ENCODE results near the gene EVX2. TPM values are rescaled to one million over a fixed set of nuclear protein-coding genes. Genes with fewer than 3 reads are reported as not detected.

The EVX2 gene
- total and polyA plus RNA-seq, 8 donors, result not detected

- intact Hi-C loops (cut with DNase I), result loop anchor here in 1 of 2 donors (10.0 kb wide), 1 partner anchor 717 kb away; no protein-coding TSS in a partner anchor
- peaks cover 0 to 27% of the 10 kb centered on the region in 2 donors for H3K4me1 ChIP-seq
- no peak overlapping the region for H3K27ac ChIP-seq
- no peak overlapping the region for H3K4me3 ChIP-seq
- no peak for TF ChIP-seq CTCF (IDR thresholded peaks at IDR 0.05)
- no peak for ATAC-seq
- no peaks in the 10 kb centered on the region for H3K36me3 ChIP-seq
- peaks cover 97 to 100% of the 10 kb centered on the region in 2 donors for H3K27me3 ChIP-seq
- H3K9me3 ChIP-seq, result no peaks in the 10 kb centered on the region
- no peak for DNase-seq
These were observed 2.4 kb downstream of the EVX2 start for GRCh38 chr2:176081376-176081836.

- H3K4me1 ChIP-seq, result peaks cover 0 to 21% of the 10 kb centered on the region in 2 donors
- DNase-seq, result no peak
- H3K27ac ChIP-seq, result no peak overlapping the region
- H3K36me3 ChIP-seq, result no peaks in the 10 kb centered on the region
- TF ChIP-seq CTCF (IDR thresholded peaks at IDR 0.05), result no peak
- no peaks in the 10 kb centered on the region for H3K9me3 ChIP-seq
- H3K4me3 ChIP-seq, result no peak overlapping the region
- intact Hi-C loops (cut with DNase I), result loop anchor here in 1 of 2 donors (10.0 kb wide), 1 partner anchor 716 kb away; no protein-coding TSS in a partner anchor
- H3K27me3 ChIP-seq, result peaks cover 97 to 100% of the 10 kb centered on the region in 2 donors
- ATAC-seq, result no peak
These were observed 3.0 kb downstream of the EVX2 start for GRCh38 chr2:176080540-176081375.

- intact Hi-C loops (cut with DNase I), result loop anchor here in 1 of 2 donors (10.0 kb wide), 1 partner anchor 715 kb away; no protein-coding TSS in a partner anchor
- Histone ChIP-seq H3K4me3 (no peak overlapping the region), H3K27ac (no peak overlapping the region), H3K4me1 (peaks cover 0 to 19% of the 10 kb centered on the region in 2 donors), H3K9me3 (no peaks in the 10 kb centered on the region), H3K36me3 (no peaks in the 10 kb centered on the region), H3K27me3 (peaks cover 97 to 100% of the 10 kb centered on the region in 2 donors)
- peak in 2 of 4 donors; percentile 63 to 86 for DNase-seq
- TF ChIP-seq CTCF (IDR thresholded peaks at IDR 0.05), result peak; percentile 33 to 54
- ATAC-seq, result no peak
These were observed 3.8 kb downstream of the EVX2 start for GRCh38 chr2:176079831-176080539.

- no peak for ATAC-seq
These were observed 4.4 kb downstream of the EVX2 start for GRCh38 chr2:176079285-176079830.

More at GRCh38 chr2:176079285-176079830, 4.4 kb downstream of the EVX2 start:
- Histone ChIP-seq H3K9me3 (no peaks in the 10 kb centered on the region), H3K36me3 (no peaks in the 10 kb centered on the region), H3K27ac (no peak overlapping the region), H3K4me1 (peaks cover 0 to 18% of the 10 kb centered on the region in 2 donors), H3K27me3 (peaks cover 95 to 100% of the 10 kb centered on the region in 2 donors), H3K4me3 (no peak overlapping the region)
- DNase-seq, result no peak
- TF ChIP-seq CTCF (IDR thresholded peaks at IDR 0.05), result no peak
- intact Hi-C loops (cut with DNase I), result no loop called here

Measured in left lung (tissue), 10 donors.